Hematopoietic multipotent progenitor cell treated with erythropoietin and hydrocortisone succinate and interleukin-3 and kit ligand, for 6 days (in vitro differentiated cells): ENCODE measurements around the gene RCAN1.
"Not testable (repeated sequence)": the region's sequence is repeated elsewhere in the genome, so short reads cannot be mapped to it uniquely, and the experiment has no call there.

Source experiments
- DNase-seq: peaks from one replicate; pipeline ENCODE4 v3.0.0-alpha.2; 2015

RCAN1 gene

GRCh38 chr21:34621434-34622350 lies 6.8 kb upstream of the RCAN1 start:
- no peak for DNase-seq

GRCh38 chr21:34619841-34620665 lies 5.1 kb upstream of the RCAN1 start:
- DNase-seq = no peak

- no peak for DNase-seq
Observed at GRCh38 chr21:34618941-34619340, 4.0 kb upstream of the RCAN1 start.

- DNase-seq = no peak
Observed at GRCh38 chr21:34617753-34618339, 2.9 kb upstream of the RCAN1 start.

- DNase-seq = no peak
Observed at GRCh38 chr21:34615487-34615814, 538 bp upstream of the RCAN1 start.

- no peak for DNase-seq
Observed at GRCh38 chr21:34613679-34614627, 960 bp downstream of the RCAN1 start.

- DNase-seq = no peak
Observed at GRCh38 chr21:34612557-34612956, 2.4 kb downstream of the RCAN1 start.

GRCh38 chr21:34612056-34612455 lies 2.9 kb downstream of the RCAN1 start:
- DNase-seq = no peak

- no peak for DNase-seq
Observed at GRCh38 chr21:34611528-34611927, 3.4 kb downstream of the RCAN1 start.

- DNase-seq = no peak
Observed at GRCh38 chr21:34609933-34610549, 4.9 kb downstream of the RCAN1 start.

- no peak for DNase-seq
Observed at GRCh38 chr21:34609244-34609932, 5.5 kb downstream of the RCAN1 start.

- DNase-seq = not testable (repeated sequence)
Observed at GRCh38 chr21:34607376-34607775, 7.5 kb downstream of the RCAN1 start.

GRCh38 chr21:34606621-34607020 lies 8.3 kb downstream of the RCAN1 start:
- no peak for DNase-seq

GRCh38 chr21:34606051-34606450 lies 8.9 kb downstream of the RCAN1 start:
- DNase-seq = no peak

GRCh38 chr21:34604956-34605355 lies 10.0 kb downstream of the RCAN1 start:
- not testable (repeated sequence) for DNase-seq

- no peak for DNase-seq
Observed at GRCh38 chr21:34604556-34604955, 10.4 kb downstream of the RCAN1 start.

GRCh38 chr21:34603710-34604057 lies 11.2 kb downstream of the RCAN1 start:
- DNase-seq = no peak

- peak; percentile 79 for DNase-seq
Observed at GRCh38 chr21:34603002-34603709, 11.8 kb downstream of the RCAN1 start.

GRCh38 chr21:34602061-34602460 lies 12.9 kb downstream of the RCAN1 start:
- no peak for DNase-seq

GRCh38 chr21:34599534-34600101 lies 15.3 kb downstream of the RCAN1 start:
- DNase-seq = no peak
